Right lobe of liver (tissue), 6 donors: Measurements from ENCODE around the gene SEMA5B. TPM values are rescaled to one million over a fixed set of nuclear protein-coding genes. Genes with fewer than 3 reads are reported as not detected.

ENCODE experiments used
- ATAC-seq, 4 donors: fragments of 200-7000 bp; cut with Tn5 transposase; one replicate each; pipeline ENCODE4 v1.9.1; 2020; ENCODE audit warnings: mild to moderate bottlenecking in 4 of 4, moderate library complexity in 4 of 4
- DNase-seq, 3 donors: peaks; one replicate each; pipeline ENCODE4 v3.0.0-alpha.2; 2020
- H3K27ac ChIP-seq, 3 donors: fragments of 200-600 bp; one replicate each; pipeline ENCODE4 v1.8.0; 2022
- H3K27me3 ChIP-seq, 2 donors: fragments of 200-600 bp; one replicate each; pipeline ENCODE4 v1.8.0; 2022
- H3K36me3 ChIP-seq, 4 donors: fragments of 200-600 bp; sonication (generic) in 1 of 4; one replicate each; pipeline versions ENCODE4 v1.5.1 to v1.8.0; 2017 to 2022; ENCODE audit warnings: control low read depth in 1 of 4
- H3K4me1 ChIP-seq, 4 donors: fragments of 200-600 bp; sonication (generic) in 1 of 4; one replicate each; pipeline versions ENCODE4 v1.5.1 to v1.8.0; 2017 to 2022; ENCODE audit warnings: control low read depth in 1 of 4
- H3K4me3 ChIP-seq, 3 donors: fragments of 200-600 bp; one replicate each; pipeline ENCODE4 v1.8.0; 2022
- H3K9me3 ChIP-seq, 4 donors: fragments of 200-600 bp; sonication (generic) in 1 of 4; one replicate each; pipeline versions ENCODE4 v1.5.1 to v1.8.0; 2017 to 2022; ENCODE audit warnings: control low read depth in 1 of 4
- POLR2A ChIP-seq: fragments of 450-650 bp; IDR thresholded peaks from one replicate; pipeline ENCODE4 v1.6.1; 2017; ENCODE audit warnings: antibody characterized with exemption, mild to moderate bottlenecking
- WGBS: methylation state at CpG from one replicate; pipeline ENCODE4 v1.1.6; 2018; ENCODE audit warnings: low coverage, low lambda C conversion rate; ENCODE audit not compliant: insufficient coverage; ENCODE audit errors: missing lambda C conversion rate; 5-methylcytosine and 5-hydroxymethylcytosine counted together
- intact Hi-C, 2 donors: fragments of 100-400 bp; cut with DNase I; formaldehyde crosslinking; loops; one replicate each; pipeline versions ENCODE4 v1.11.2 to v1.14.1; 2022
- total RNA-seq, 6 experiments: library from RNA; depleted of rRNA in 2 of 6; stranded (reverse); fragments of >200 nt in 2 of 6; fragmentation: NEBNext Ultra II Directional in 3 of 6; extraction: Animal tissue kit (Norgen Biotek cat#: 25700) in 3 of 6; gene quantifications; one replicate each; pipeline versions ENCODE4 v1.1.0 to v1.2.4, GENCODE V29; 2016 to 2023
- TF ChIP-seq, protein P1 (sequence below), 4 donors: fragments of 200-600 bp in 3 of 4; fragments of 450-650 bp in 1 of 4; IDR thresholded peaks; one replicate each; pipeline versions ENCODE4 v1.5.1 to v1.8.0; 2016 to 2022; ENCODE audit warnings: antibody characterized with exemption in 4 of 4, mild to moderate bottlenecking in 2 of 4
- donor health status: DM: no; HTN: yes; CAD: no.
- donor health status: DM: no; HTN: no; CAD: no.
- donor health status: DM: no; HTN: no; CAD: no.
- donor health status: DM: no; HTN: yes; CAD: no.
- donor health status: DM: no; HTN: yes; CAD: no.

Gene SEMA5B
- total RNA-seq, 6 experiments from 2014 or later = 0.12 to 0.65 (median 0.25) TPM

DNA sequence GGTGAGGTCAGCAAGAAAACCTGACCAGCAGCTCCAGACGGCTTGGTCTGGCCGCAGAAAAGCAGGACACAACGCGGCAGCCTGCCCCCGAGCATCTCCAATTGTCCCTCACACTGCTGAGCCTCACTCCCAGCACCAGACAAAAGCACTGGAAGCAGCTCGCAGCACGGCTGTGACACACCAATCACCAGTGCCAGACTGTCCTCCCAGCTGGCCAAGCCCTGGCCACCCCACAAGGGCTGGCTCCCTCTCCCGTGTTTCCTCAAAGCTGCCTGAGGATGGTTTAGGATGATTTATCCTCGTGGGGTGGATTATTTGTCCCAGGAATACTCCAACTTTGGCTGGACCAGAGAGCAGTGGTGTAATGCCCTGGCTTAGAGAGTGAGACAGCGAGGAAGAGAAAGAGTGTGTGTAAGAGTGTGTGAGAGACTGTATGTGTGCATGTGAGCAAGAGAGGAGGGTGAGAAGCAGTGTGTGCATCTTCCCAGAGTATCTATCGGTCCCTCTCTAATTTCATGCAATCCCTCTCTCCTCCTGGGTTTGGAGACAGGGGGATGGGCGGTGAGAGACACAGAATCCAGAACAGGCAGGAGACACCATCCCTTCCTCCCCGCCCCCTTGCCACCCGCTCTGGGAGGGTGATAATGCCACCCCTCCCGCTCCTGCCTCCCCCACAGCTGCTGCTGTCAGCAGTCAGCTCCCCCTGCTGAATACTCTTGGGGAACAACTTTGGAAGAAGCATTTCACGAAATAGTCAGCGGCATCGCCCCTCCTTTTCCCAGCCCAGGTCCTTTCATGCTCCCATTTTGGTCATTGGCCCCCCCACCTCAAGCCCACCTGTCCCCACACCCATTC, 34.2 kb downstream of the SEMA5B start:
- intact Hi-C loops = no loop called here

DNA sequence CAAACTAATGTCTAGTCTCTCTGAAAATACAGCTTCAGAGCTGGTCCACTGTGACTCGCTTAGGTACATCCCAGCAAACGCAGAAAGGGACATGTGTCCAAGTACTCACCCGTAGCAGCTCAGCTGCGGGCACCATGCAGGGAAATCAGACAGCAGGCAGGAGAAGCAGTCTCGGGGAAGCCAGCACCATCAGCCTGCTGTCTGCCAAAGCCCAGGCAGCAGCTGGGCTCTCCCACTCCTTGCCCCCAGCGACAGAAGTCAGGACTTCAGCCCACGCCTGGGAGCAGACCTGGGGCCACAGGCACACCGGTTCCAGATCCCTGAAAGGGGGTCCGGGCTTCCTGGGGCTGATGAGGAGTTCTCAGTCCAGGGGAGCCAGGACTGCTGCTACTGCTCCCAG, 34.9 kb downstream of the SEMA5B start:
- Histone ChIP-seq H3K4me3 (no peak overlapping the region), H3K27ac (no peak overlapping the region), H3K9me3 (no peaks in the 10 kb centered on the region), H3K27me3 (no peaks in the 10 kb centered on the region), H3K4me1 (no peaks in the 10 kb centered on the region), H3K36me3 (no peaks in the 10 kb centered on the region)
- TF ChIP-seq, protein P1, sequence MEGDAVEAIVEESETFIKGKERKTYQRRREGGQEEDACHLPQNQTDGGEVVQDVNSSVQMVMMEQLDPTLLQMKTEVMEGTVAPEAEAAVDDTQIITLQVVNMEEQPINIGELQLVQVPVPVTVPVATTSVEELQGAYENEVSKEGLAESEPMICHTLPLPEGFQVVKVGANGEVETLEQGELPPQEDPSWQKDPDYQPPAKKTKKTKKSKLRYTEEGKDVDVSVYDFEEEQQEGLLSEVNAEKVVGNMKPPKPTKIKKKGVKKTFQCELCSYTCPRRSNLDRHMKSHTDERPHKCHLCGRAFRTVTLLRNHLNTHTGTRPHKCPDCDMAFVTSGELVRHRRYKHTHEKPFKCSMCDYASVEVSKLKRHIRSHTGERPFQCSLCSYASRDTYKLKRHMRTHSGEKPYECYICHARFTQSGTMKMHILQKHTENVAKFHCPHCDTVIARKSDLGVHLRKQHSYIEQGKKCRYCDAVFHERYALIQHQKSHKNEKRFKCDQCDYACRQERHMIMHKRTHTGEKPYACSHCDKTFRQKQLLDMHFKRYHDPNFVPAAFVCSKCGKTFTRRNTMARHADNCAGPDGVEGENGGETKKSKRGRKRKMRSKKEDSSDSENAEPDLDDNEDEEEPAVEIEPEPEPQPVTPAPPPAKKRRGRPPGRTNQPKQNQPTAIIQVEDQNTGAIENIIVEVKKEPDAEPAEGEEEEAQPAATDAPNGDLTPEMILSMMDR (IDR thresholded peaks at IDR 0.05) = no peak
- TF ChIP-seq POLR2A = no peak
- no peak for DNase-seq
- intact Hi-C loops = no loop called here
- ATAC-seq = no peak
- 86% methylated on average over 2 of the region's 9 CpGs for whole genome bisulfite sequencing

More for the DNA sequence above, 34.2 kb downstream of the SEMA5B start:
- no peaks in the 10 kb centered on the region for H3K4me1 ChIP-seq
- 42% methylated on average over 9 of the region's 18 CpGs for WGBS
- ATAC-seq (peak in 1 of 4 donors; percentile 15), DNase-seq (no peak)
- H3K27me3 ChIP-seq = no peaks in the 10 kb centered on the region
- H3K36me3 ChIP-seq = no peaks in the 10 kb centered on the region
- TF ChIP-seq, protein P1 (IDR thresholded peaks at IDR 0.05) = no peak
- no peak for TF ChIP-seq POLR2A
- no peak overlapping the region for H3K4me3 ChIP-seq
- no peak overlapping the region for H3K27ac ChIP-seq
- H3K9me3 ChIP-seq = no peaks in the 10 kb centered on the region

DNA sequence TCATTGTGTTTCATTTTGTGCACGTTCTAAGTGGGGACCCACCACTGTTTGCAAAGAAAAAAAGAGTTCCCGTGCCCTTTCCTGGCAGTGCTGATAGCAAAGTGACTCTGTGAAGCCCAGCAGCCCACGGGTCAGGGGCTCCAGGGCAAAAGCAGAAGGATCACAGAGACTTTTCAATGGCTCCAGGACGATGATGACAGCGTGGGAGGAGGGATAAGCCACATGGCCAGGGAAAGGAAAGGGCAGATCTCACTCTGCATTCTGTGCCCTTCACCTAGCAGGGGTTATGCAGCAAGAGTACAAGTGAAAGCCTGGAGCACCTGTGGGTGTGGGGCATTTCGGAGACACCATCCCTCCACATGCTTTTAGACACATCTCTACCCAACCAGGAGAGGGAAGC, 35.4 kb downstream of the SEMA5B start:
- DNase-seq (no peak), ATAC-seq (no peak)
- H3K4me1 ChIP-seq = no peaks in the 10 kb centered on the region
- no peaks in the 10 kb centered on the region for H3K27me3 ChIP-seq
- no peaks in the 10 kb centered on the region for H3K9me3 ChIP-seq
- 33% methylated on average over 3 of the region's 6 CpGs for WGBS
- no peaks in the 10 kb centered on the region for H3K36me3 ChIP-seq
- TF ChIP-seq, protein P1 (IDR thresholded peaks at IDR 0.05) = no peak
- no peak for TF ChIP-seq POLR2A
- no peak overlapping the region for H3K27ac ChIP-seq
- intact Hi-C loops = no loop called here
- H3K4me3 ChIP-seq = no peak overlapping the region

DNA sequence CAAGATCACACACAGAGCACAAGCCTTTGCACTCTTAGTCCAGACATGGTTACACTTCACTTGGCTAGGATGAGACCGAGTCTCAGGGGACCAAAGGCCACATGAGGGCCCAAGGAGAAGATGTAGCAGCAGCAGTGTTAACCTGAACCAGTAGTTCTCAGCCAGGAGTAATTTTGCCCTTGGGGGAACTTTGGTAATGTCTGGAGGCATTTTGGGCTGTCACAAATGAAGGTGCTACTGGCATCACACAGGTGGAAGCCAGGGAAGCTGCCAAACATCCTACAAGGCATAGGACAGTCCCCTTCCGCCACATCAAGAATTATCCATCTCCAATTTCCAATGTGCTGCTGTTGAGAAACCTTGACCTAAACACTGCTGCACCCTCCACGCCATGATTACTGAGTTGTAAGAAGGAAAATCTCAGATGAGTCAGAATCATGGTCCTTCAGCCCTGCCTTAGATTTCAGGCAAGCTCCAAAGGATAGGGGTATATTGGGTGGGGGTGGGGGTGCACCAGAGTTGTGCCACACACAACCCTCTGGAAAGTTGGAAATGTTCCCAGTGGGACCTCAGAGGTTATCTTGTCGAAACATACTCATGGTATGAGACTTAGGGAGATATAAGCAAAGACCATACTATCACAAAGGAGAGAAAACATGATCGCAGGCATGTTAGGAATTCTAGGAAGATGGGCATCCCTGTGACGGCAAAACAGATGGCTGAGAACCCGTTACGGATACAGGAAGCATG, 36.2 kb downstream of the SEMA5B start:
- Histone ChIP-seq H3K4me3 (no peak overlapping the region), H3K36me3 (no peaks in the 10 kb centered on the region), H3K9me3 (no peaks in the 10 kb centered on the region), H3K4me1 (no peaks in the 10 kb centered on the region), H3K27me3 (no peaks in the 10 kb centered on the region), H3K27ac (no peak overlapping the region)
- 65% methylated on average over 7 of the region's 8 CpGs for WGBS
- intact Hi-C loops = no loop called here
- TF ChIP-seq, protein P1 (IDR thresholded peaks at IDR 0.05) = no peak
- no peak for TF ChIP-seq POLR2A
- no peak for ATAC-seq
- DNase-seq = no peak
